Daoy (cell line): ENCODE results near the gene FHIT. TPM values are rescaled to one million over a fixed set of nuclear protein-coding genes. Genes with fewer than 3 reads are reported as not detected.

Source experiments
- DNase-seq: peaks from one replicate; pipeline ENCODE4 v3.0.0-alpha.2; 2015; ENCODE audit warnings: low read depth
- total RNA-seq: library from RNA; depleted of rRNA; stranded (reverse); fragments of >200 nt; shearing (Covaris generic); gene quantifications from 2 replicates; pipeline ENCODE4 v1.2.3, GENCODE V29; 2014

FHIT gene
- total RNA-seq, 1 experiment from 2014 or later = not detected

GRCh38 chr3:60764870-60765269, 486.4 kb downstream of the FHIT start:
- DNase-seq = no peak

GRCh38 chr3:60760145-60760544, 491.1 kb downstream of the FHIT start:
- DNase-seq = no peak

- DNase-seq = no peak
Observed at GRCh38 chr3:60759439-60759838, 491.8 kb downstream of the FHIT start.

- DNase-seq = no peak
Observed at GRCh38 chr3:60758831-60759230, 492.4 kb downstream of the FHIT start.

- DNase-seq = no peak
Observed at GRCh38 chr3:60758171-60758570, 493.1 kb downstream of the FHIT start.

DNA sequence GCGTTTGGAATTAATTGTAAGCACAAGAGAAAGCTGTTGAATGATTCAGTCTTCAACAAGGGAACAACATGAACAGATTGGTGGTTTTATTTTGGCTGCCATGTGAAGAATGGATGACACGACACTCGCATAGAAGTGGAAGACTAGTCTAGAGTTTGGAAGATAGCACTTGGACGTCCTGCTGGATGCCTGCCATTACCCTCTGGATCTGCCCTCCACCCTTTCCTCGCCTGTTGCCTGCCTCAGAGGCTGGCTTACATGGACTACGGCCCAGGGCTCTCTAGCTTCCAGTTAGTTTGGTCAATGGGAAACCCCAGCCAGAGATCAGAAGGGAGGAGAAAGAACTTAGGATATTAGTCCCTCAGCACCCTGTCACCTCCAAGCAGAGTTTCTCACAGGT, 493.5 kb downstream of the FHIT start:
- DNase-seq = no peak

GRCh38 chr3:60756241-60757030, 494.8 kb downstream of the FHIT start:
- DNase-seq = no peak

DNA sequence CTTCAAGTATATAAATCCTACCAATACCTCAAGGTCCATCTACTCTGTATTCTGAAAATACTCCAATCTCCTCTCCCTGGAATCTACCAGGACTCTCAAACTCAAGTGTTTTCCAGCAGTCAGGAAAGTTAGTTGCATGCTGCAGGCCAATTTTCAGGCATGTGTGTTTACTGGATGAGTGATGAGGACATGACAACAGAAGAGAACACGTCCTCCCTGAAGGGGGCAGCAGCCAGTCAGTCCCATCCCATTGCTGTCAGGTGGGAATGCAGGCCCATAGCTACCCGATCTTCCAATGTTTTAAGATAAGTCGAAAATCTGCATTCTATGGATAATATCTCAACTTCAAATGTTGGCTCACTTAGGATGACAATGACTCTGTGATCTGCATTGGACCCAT, 496.2 kb downstream of the FHIT start:
- no peak for DNase-seq

DNA sequence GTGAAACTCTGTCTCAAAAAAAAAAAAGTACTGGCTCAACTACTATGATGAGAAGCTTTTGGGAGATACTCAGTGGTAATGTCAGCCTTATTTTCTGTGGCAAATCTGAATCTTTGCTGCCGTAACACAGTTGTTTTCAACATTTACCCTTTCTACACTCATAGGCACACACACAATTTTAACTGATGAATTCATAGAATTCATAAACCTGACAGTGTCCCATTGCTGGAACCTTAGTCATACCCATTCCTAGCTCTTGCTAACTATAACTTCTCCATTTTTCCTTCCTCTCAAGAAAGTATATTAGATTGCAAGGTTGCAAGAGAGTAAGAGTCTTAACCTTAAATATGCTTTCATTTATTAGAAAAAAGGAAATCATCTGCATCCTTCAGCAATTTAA, 496.6 kb downstream of the FHIT start:
- DNase-seq = no peak

GRCh38 chr3:60752809-60753208, 498.4 kb downstream of the FHIT start:
- no peak for DNase-seq

DNA sequence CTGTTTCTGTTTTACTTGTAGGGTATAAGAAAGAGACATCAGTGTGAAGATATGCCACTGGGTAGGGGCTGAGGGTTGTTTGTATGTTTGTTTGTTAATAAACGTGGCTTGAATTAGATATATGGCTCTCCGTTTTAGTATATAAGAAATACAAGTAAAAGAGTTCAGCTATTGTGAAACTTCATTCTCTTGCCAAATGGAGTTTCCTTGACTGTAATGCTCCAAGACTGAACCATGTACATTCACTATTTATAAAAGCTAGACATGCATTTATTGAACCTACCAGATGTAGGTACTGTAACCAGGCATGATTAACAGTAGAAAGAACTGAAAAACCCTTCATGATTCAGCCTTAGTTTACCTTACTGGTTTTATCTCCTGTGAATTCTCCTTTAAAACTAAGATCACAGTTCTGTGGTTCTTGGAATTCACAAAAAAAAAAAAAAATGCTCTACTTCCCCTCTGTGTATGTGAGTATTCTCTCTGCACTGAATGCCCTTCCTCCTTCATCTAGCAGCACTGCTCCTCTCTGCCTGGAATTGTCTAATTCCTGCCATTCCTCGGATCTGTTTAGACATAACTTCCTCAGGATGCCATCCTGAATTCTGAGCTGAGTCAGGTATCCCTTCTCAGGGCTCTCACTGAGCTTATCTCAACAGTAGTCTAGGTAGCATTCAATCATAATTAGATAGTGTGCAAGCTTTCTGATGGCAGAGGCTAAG, 504.4 kb downstream of the FHIT start:
- DNase-seq = no peak

DNA sequence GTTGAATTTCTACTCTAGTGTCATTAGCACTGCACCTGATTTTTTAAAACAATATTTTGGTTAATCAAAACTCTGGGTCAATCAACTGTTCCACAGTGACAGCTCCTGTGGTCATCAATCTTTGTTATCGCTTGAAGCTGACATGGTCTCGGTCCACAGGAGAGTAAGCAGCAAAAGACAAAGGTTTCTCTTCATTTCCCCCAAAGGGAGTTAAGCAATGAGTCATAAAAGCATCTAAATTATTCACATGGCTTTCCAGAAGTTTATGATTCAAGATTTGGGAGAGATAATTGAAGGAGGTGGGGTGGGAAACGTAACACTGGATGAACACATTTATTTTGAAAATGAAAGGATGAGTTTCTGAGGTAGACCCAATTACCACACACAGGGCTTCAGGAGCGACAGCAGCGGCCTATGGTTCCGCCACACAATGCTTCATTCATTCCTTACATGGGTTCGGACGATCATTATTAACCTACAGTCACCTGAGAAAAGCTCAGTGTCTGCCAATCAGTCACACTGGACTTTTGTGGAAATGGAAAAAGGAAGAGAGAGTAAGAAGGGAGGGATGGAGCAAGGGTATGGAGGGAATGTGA, 505.1 kb downstream of the FHIT start:
- DNase-seq = no peak

DNA sequence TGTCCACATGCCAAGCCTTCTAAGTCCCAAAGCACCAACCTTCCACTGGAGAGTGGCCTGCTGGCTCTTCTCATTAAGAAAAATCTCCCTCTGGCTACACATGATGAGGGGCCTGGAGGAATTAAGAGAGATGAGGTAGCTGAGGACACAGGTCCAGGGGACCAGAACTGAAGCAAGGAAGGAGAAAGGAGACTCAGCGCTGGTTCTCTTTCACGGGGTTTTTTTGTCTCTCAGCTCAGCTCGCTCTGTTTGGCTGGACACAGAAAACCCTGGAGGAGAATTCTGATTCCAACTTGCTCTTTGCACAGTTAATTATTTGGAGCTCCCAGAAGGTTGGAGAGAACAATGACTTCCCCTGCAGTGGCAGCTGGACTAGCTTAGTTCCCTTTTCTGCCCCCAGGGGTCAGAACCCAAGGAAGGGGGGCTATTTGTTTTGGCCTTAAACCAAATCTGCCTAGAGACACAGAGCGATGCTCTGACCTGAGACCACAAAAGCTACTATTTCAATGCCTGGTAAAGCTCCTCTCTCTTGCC, 507.6 kb downstream of the FHIT start:
- no peak for DNase-seq

DNA sequence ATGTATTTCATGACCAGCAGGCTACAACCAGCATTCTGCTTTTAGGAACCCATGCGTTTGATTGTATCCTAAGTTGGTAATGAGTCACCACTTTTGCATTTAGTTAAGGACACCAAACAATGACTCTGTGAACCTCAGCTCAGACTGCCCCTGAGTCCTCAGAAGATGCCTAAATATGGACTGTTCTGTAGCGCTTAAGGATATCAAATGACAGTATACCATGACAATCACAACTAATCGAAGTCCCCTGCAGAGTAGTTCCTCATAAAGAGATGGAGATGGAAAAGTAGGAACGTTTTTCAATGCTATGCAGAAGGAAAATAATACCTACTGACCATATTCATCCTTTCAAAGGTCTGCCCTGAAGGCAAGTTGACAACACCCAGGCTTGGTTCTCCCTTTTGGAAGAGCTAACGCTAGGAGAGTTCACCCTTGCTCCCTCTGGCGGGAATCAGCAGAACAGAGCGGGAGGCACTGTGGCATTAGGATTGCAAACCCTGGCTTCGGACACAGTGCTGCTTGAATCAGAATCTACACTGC, 508.6 kb downstream of the FHIT start:
- no peak for DNase-seq

- no peak for DNase-seq
Observed at GRCh38 chr3:60737633-60738399, 513.4 kb downstream of the FHIT start.

DNA sequence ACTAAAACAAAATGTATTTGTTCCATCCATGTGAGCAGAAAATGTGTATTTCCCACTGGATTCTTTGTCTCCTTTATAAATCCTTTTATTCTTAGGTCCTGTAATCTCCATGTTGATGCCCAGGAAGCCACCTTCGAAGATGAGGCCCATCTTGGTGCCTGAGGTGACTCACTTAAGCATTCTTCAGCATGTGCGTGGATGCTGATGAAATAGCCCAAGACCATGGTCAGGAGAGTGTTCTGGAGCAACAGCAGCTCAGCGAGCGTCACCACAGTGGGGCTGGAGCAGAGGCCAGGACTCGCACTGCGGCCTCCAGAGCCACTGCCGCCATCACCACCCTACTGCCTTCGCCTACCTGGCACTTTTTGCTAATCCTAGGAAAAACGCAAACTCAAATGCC, 520.9 kb downstream of the FHIT start:
- no peak for DNase-seq

GRCh38 chr3:60729056-60729455, 522.2 kb downstream of the FHIT start:
- no peak for DNase-seq

GRCh38 chr3:60728006-60728405, 523.2 kb downstream of the FHIT start:
- no peak for DNase-seq

DNA sequence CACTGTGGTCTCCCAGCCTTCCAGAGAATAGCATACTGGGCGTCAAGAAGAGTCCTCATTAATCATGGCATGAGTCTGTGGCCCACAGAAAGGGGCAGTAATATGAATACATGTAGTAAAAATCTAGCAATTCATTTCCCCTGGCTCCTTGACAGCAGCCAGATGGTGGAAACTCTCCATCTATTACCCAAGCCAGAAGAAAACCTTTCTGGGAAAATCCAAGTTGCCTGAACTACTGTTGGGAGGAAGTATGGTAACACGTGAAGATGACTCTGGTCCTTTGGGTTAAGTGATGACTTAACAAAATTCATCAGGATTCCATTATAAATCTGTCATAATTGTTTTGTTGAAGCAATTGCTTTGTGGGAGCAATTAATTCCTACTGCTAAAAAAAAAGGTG, 530.5 kb downstream of the FHIT start:
- DNase-seq = no peak

DNA sequence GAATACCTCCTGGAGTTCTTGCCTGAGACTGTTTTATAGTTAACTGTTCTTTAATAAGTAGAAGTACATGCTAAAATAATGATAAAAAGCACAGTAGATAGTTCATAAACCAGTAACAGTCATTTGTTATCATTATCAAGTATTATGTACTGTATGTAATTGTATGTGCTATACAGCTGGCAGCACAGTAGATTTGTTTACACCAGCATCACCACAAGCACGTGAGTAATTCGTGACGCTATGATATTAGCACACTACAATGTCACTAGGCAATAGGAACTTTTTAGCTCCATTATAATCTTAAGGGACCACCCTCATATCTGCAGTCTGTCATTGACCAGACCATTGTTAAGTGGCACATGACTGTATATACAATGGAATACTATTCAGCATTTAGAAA, 534.7 kb downstream of the FHIT start:
- no peak for DNase-seq

DNA sequence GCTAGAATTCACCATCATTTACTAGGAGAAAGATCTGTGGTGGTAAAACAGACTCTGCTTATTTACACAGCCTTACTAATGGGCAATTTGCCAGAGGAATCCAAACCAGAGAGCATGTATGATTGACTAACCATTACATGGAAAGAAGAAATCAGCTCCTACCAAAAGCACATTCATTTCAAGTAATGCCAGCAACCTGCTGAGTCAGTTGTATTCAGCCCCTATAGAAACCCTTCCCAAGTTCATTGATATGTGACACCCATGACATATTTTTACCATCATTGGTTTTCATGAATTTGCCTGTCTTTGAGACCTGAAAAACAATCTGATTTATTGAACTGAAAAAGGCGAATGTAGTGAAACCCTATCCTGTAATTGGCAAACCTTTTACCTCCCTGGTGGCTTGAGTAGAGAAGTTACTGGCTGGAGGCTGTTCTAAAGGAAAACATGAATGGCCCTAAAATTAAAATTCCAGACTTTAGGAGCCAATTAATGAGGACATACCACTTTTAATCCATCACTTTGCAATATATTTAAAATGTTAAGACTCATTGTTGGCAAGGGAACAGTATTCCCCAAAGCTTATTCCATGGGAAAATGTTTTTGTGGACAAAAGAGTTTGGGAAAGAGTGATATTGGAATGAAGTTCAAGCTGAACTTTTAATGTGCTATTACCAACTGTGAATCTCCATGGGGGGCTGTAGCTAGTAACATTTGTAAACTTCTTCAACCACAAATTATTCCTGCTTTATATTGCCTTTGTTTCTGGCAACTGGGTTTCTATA, 542.9 kb downstream of the FHIT start:
- no peak for DNase-seq
